ENCODE data around the gene SRPX2.

The SRPX2 gene

GRCh38 chrX:100615005-100615404 lies 29.0 kb upstream of the SRPX2 start:
- no peak for TF ChIP-seq Cebpa-rat (IDR thresholded peaks at IDR 0.05)
- Histone ChIP-seq H3K27me3 (peaks cover 0 to 95% (median 0%) of the 10 kb centered on the region in 11 experiments; a peak in 7 of 22 replicates), H3K4me2 (no peak overlapping the region), H3K9ac (no peak overlapping the region), H3K4me3 (no peak overlapping the region), H4K20me1 (peaks cover 0 to 6% (median 0%) of the 10 kb centered on the region in 11 experiments; a peak in 1 of 22 replicates), H3K27ac (no peak overlapping the region), H3K4me1 (no peaks in the 10 kb centered on the region), H3K9me3 (replicated peaks in 1 of 11) (no peaks in the 10 kb centered on the region), H3K36me3 (no peaks in the 10 kb centered on the region)

- no peak overlapping the region for H3K27ac ChIP-seq
- H3K4me3 ChIP-seq: no peak overlapping the region
- no peak for TF ChIP-seq Cebpa-rat (IDR thresholded peaks at IDR 0.05)
- no peak overlapping the region for H3K4me2 ChIP-seq
- H3K27me3 ChIP-seq: peaks cover 0 to 98% (median 19%) of the 10 kb centered on the region in 11 experiments; a peak in 13 of 22 replicates
- peaks cover 12 to 25% (median 21%) of the 10 kb centered on the region in 10 experiments for H3K4me1 ChIP-seq
- H3K36me3 ChIP-seq: no peaks in the 10 kb centered on the region
- peaks cover 0 to 25% (median 7%) of the 10 kb centered on the region in 11 experiments; a peak in 9 of 22 replicates for H4K20me1 ChIP-seq
- H3K9ac ChIP-seq: no peak overlapping the region
- H3K9me3 ChIP-seq (replicated peaks in 1 of 11): no peaks in the 10 kb centered on the region
Observed at GRCh38 chrX:100623001-100623400, 21.0 kb upstream of the SRPX2 start.

GRCh38 chrX:100625985-100626491 lies 18.0 kb upstream of the SRPX2 start:
- no peak overlapping the region for H3K9ac ChIP-seq
- no peak overlapping the region for H3K4me3 ChIP-seq
- peak overlapping the region; percentile 43 to 83 (median 60); a peak in 21 of 22 replicates for H3K4me2 ChIP-seq
- peaks cover 0 to 25% (median 7%) of the 10 kb centered on the region in 11 experiments; a peak in 9 of 22 replicates for H4K20me1 ChIP-seq
- H3K9me3 ChIP-seq (replicated peaks in 1 of 11): no peaks in the 10 kb centered on the region
- peaks cover 12 to 25% (median 21%) of the 10 kb centered on the region in 10 experiments for H3K4me1 ChIP-seq
- no peak overlapping the region for H3K27ac ChIP-seq
- no peak for TF ChIP-seq Cebpa-rat (IDR thresholded peaks at IDR 0.05)
- no peaks in the 10 kb centered on the region for H3K36me3 ChIP-seq
- peaks cover 0 to 100% (median 40%) of the 10 kb centered on the region in 11 experiments; a peak in 15 of 22 replicates for H3K27me3 ChIP-seq

GRCh38 chrX:100635040-100635439 lies 9.0 kb upstream of the SRPX2 start:
- Histone ChIP-seq H3K27ac (no peak overlapping the region), H3K4me3 (no peak overlapping the region), H4K20me1 (peaks cover 0 to 7% (median 0%) of the 10 kb centered on the region in 11 experiments; a peak in 4 of 22 replicates), H3K9me3 (replicated peaks in 1 of 11) (peaks cover 0 to 10% (median 7%) of the 10 kb centered on the region in 11 experiments; a peak in 8 of 22 replicates), H3K4me2 (no peak overlapping the region), H3K4me1 (no peaks in the 10 kb centered on the region), H3K9ac (no peak overlapping the region), H3K36me3 (no peaks in the 10 kb centered on the region), H3K27me3 (peaks cover 0 to 98% (median 42%) of the 10 kb centered on the region in 11 experiments; a peak in 18 of 22 replicates)
- TF ChIP-seq Cebpa-rat (IDR thresholded peaks at IDR 0.05): no peak

- H3K27me3 ChIP-seq: peaks cover 0 to 91% (median 37%) of the 10 kb centered on the region in 11 experiments; a peak in 17 of 22 replicates
- peaks cover 0 to 7% (median 0%) of the 10 kb centered on the region in 11 experiments; a peak in 4 of 22 replicates for H4K20me1 ChIP-seq
- H3K4me2 ChIP-seq: no peak overlapping the region
- no peak overlapping the region for H3K27ac ChIP-seq
- no peak overlapping the region for H3K4me3 ChIP-seq
- no peak for TF ChIP-seq Cebpa-rat (IDR thresholded peaks at IDR 0.05)
- H3K9me3 ChIP-seq (replicated peaks in 1 of 11): peaks cover 0 to 10% (median 7%) of the 10 kb centered on the region in 11 experiments; a peak in 8 of 22 replicates
- H3K9ac ChIP-seq: no peak overlapping the region
- H3K36me3 ChIP-seq: no peaks in the 10 kb centered on the region
- H3K4me1 ChIP-seq: no peaks in the 10 kb centered on the region
Observed at GRCh38 chrX:100635989-100636320, 8.0 kb upstream of the SRPX2 start.

- Histone ChIP-seq H3K4me1 (no peaks in the 10 kb centered on the region), H3K27me3 (peaks cover 0 to 91% (median 37%) of the 10 kb centered on the region in 11 experiments; a peak in 17 of 22 replicates), H3K9ac (no peak within 1 kb of the TSS), H4K20me1 (peaks cover 0 to 7% (median 0%) of the 10 kb centered on the region in 11 experiments; a peak in 4 of 22 replicates), H3K4me2 (no peak within 1 kb of the TSS), H3K36me3 (no peaks in the 10 kb centered on the region), H3K4me3 (no peak within 1 kb of the TSS), H3K9me3 (replicated peaks in 1 of 11) (peaks cover 0 to 10% (median 7%) of the 10 kb centered on the region in 11 experiments; a peak in 8 of 22 replicates), H3K27ac (no peak within 1 kb of the TSS)
- TF ChIP-seq Cebpa-rat (IDR thresholded peaks at IDR 0.05): no peak
Observed at GRCh38 chrX:100636321-100636991, 7.5 kb upstream of the SRPX2 start, which contains the start of gene TSPAN6. TSPAN6 (minus strand) TSS chrX:100636806; CDS start chrX:100636694, 112 bp downstream.

GRCh38 chrX:100642290-100642689 lies 1.7 kb upstream of the SRPX2 start:
- Histone ChIP-seq H3K4me2 (no peak overlapping the region), H3K4me1 (peaks cover 19 to 29% (median 24%) of the 10 kb centered on the region in 10 experiments), H3K27ac (no peak overlapping the region), H3K36me3 (no peaks in the 10 kb centered on the region), H3K9ac (no peak overlapping the region), H3K4me3 (no peak overlapping the region), H3K9me3 (replicated peaks in 1 of 11) (no peaks in the 10 kb centered on the region), H3K27me3 (peaks cover 0 to 80% (median 18%) of the 10 kb centered on the region in 11 experiments; a peak in 14 of 22 replicates), H4K20me1 (peaks cover 0 to 12% (median 0%) of the 10 kb centered on the region in 11 experiments; a peak in 2 of 22 replicates)
- no peak for TF ChIP-seq Cebpa-rat (IDR thresholded peaks at IDR 0.05)

GRCh38 chrX:100643212-100643611 lies 787 bp upstream of the SRPX2 start:
- Histone ChIP-seq H3K36me3 (no peaks in the 10 kb centered on the region), H3K27ac (no peak overlapping the region), H4K20me1 (peaks cover 0 to 12% (median 0%) of the 10 kb centered on the region in 11 experiments; a peak in 2 of 22 replicates), H3K4me1 (peaks cover 24 to 35% (median 28%) of the 10 kb centered on the region in 10 experiments), H3K4me3 (no peak overlapping the region), H3K9me3 (replicated peaks in 1 of 11) (no peaks in the 10 kb centered on the region), H3K9ac (no peak overlapping the region), H3K27me3 (peaks cover 0 to 80% (median 9%) of the 10 kb centered on the region in 11 experiments; a peak in 14 of 22 replicates), H3K4me2 (peak overlapping the region in 3 of 11 experiments; percentile 20 to 68 (median 31); a peak in 5 of 22 replicates)
- no peak for TF ChIP-seq Cebpa-rat (IDR thresholded peaks at IDR 0.05)

- Histone ChIP-seq H3K9ac (no peak overlapping the region), H3K9me3 (replicated peaks in 1 of 11) (no peaks in the 10 kb centered on the region), H4K20me1 (peaks cover 0 to 12% (median 0%) of the 10 kb centered on the region in 11 experiments; a peak in 2 of 22 replicates), H3K4me1 (peaks cover 37 to 47% (median 40%) of the 10 kb centered on the region in 10 experiments), H3K4me3 (no peak overlapping the region), H3K4me2 (peak overlapping the region in 9 of 11 experiments; percentile 17 to 68 (median 38); a peak in 18 of 22 replicates), H3K36me3 (no peaks in the 10 kb centered on the region), H3K27ac (no peak overlapping the region), H3K27me3 (peaks cover 0 to 73% (median 4%) of the 10 kb centered on the region in 11 experiments; a peak in 13 of 22 replicates)
- TF ChIP-seq Cebpa-rat (IDR thresholded peaks at IDR 0.05): no peak
Observed at GRCh38 chrX:100645106-100645505, 1.1 kb downstream of the SRPX2 start.
